ENCODE measurements around the gene ABHD16A. TPM values are rescaled to one million over a fixed set of nuclear protein-coding genes. Genes with fewer than 3 reads are reported as not detected.

ABHD16A gene
- total and polyA plus RNA-seq, 2 of the 13 experiments (the other 11 are each of a cell fraction or from before 2014, with no cell fraction given), result 43.5 to 45.4 TPM

DNA sequence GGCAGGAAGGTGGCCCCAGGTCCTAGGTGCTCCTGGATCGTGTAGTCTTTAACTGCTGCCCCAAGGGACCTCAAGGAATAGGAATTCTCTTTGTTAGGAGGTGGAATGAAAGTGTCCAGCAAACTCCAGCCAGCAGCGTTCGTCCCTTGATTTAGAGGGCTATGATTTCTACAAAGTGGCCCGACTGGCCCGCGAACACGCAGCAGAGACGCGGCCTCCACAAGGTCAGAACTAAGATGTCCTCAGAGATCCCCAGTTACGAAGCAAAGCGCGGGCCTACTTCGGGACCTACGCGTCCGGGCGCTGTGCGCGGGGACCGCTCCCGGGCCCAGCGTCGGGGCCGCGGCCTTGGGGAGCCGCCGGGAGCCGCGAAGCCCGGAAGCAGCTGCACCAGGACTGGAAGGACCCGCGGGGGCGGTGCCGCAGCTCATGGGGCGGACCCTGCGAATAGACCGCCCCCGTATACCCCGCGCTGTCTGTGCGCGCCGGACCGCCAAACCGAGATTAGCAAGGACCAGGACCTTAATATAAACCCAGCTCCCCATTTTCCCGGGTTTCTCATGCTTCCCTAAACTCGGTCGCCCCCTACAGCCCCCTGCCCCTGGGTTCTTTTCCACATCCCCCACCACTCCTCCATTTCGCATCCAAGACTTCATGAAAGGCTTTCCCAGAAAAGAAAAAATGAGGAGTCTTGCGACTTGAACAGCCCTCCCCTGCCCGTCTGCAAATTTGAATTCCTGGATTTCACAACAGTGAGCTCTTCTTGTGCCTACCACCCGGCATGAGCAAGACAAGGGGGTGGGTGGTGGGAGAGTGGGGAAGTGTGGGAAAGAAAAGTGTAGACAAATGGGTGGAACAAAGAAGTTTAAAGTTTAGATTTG, 42.5 kb downstream of the ABHD16A start, which contains the start of gene C6orf47 (continued):
- TF ChIP-seq ZNF496 (CRISPR knock-in tag; IDR thresholded peaks at IDR 0.05; ENCODE audit: insufficient replicate concordance), result no peak
- TF ChIP-seq, protein P1, sequence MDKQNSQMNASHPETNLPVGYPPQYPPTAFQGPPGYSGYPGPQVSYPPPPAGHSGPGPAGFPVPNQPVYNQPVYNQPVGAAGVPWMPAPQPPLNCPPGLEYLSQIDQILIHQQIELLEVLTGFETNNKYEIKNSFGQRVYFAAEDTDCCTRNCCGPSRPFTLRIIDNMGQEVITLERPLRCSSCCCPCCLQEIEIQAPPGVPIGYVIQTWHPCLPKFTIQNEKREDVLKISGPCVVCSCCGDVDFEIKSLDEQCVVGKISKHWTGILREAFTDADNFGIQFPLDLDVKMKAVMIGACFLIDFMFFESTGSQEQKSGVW (CRISPR knock-in tag; IDR thresholded peaks at IDR 0.05; ENCODE audit: borderline replicate concordance), result no peak
- no peak for TF ChIP-seq ZNF841 (CRISPR knock-in tag; IDR thresholded peaks at IDR 0.05; ENCODE audit: borderline replicate concordance)
- no peak for TF ChIP-seq ATF1 (CRISPR knock-in tag; IDR thresholded peaks at IDR 0.05)
- no peak for TF ChIP-seq RAD51 (IDR thresholded peaks at IDR 0.05; ENCODE audit: borderline replicate concordance)
- TF ChIP-seq, protein P2, sequence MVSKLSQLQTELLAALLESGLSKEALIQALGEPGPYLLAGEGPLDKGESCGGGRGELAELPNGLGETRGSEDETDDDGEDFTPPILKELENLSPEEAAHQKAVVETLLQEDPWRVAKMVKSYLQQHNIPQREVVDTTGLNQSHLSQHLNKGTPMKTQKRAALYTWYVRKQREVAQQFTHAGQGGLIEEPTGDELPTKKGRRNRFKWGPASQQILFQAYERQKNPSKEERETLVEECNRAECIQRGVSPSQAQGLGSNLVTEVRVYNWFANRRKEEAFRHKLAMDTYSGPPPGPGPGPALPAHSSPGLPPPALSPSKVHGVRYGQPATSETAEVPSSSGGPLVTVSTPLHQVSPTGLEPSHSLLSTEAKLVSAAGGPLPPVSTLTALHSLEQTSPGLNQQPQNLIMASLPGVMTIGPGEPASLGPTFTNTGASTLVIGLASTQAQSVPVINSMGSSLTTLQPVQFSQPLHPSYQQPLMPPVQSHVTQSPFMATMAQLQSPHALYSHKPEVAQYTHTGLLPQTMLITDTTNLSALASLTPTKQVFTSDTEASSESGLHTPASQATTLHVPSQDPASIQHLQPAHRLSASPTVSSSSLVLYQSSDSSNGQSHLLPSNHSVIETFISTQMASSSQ (IDR thresholded peaks at IDR 0.05; ENCODE audit: low read depth), result no peak
- TF ChIP-seq, protein P2 (CRISPR knock-in tag; IDR thresholded peaks at IDR 0.05; ENCODE audit: borderline replicate concordance), result peak; percentile 67; the same call in 1 of the 2 replicates
- TF ChIP-seq BORCS8-MEF2B (CRISPR knock-in tag; IDR thresholded peaks at IDR 0.05), result peak; percentile 84
- no peak for TF ChIP-seq EHMT2 (IDR thresholded peaks at IDR 0.05; ENCODE audit: borderline replicate concordance, low read depth, low read length)
- TF ChIP-seq ZNF558 (CRISPR knock-in tag; IDR thresholded peaks at IDR 0.05; ENCODE audit: borderline replicate concordance), result 0 out of 2 replicates have a peak, but pooled peaks have one; percentile 12
- TF ChIP-seq ZNF121 (CRISPR knock-in tag; IDR thresholded peaks at IDR 0.05), result peak; percentile 62; the same call in 1 of the 2 replicates
- TF ChIP-seq ZNF317 (CRISPR knock-in tag; IDR thresholded peaks at IDR 0.05), result no peak
- TF ChIP-seq, protein P3, sequence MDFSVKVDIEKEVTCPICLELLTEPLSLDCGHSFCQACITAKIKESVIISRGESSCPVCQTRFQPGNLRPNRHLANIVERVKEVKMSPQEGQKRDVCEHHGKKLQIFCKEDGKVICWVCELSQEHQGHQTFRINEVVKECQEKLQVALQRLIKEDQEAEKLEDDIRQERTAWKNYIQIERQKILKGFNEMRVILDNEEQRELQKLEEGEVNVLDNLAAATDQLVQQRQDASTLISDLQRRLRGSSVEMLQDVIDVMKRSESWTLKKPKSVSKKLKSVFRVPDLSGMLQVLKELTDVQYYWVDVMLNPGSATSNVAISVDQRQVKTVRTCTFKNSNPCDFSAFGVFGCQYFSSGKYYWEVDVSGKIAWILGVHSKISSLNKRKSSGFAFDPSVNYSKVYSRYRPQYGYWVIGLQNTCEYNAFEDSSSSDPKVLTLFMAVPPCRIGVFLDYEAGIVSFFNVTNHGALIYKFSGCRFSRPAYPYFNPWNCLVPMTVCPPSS (IDR thresholded peaks at IDR 0.05), result no peak
- TF ChIP-seq HOXA9 (CRISPR knock-in tag; IDR thresholded peaks at IDR 0.05; ENCODE audit: borderline replicate concordance), result no peak
- TF ChIP-seq IKZF4 (CRISPR knock-in tag; IDR thresholded peaks at IDR 0.05; ENCODE audit: borderline replicate concordance, low read depth, not compliant biosample characterization), result peak; percentile 85
- 0 out of 2 replicates have a peak, but pooled peaks have one; percentile 28 for TF ChIP-seq ZNF20 (CRISPR knock-in tag; IDR thresholded peaks at IDR 0.05)
- TF ChIP-seq SALL1 (CRISPR knock-in tag; IDR thresholded peaks at IDR 0.05), result peak; percentile 81
- no peak for TF ChIP-seq ZNF790 (CRISPR knock-in tag; IDR thresholded peaks at IDR 0.05; ENCODE audit: borderline replicate concordance)
- no peak for TF ChIP-seq SIX4 (CRISPR knock-in tag; IDR thresholded peaks at IDR 0.05)
- TF ChIP-seq, protein P4, sequence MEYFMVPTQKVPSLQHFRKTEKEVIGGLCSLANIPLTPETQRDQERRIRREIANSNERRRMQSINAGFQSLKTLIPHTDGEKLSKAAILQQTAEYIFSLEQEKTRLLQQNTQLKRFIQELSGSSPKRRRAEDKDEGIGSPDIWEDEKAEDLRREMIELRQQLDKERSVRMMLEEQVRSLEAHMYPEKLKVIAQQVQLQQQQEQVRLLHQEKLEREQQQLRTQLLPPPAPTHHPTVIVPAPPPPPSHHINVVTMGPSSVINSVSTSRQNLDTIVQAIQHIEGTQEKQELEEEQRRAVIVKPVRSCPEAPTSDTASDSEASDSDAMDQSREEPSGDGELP (IDR thresholded peaks at IDR 0.05; ENCODE audit: borderline replicate concordance, low read depth), result peak; percentile 79; the same call in 1 of the 2 replicates
